Ovary (tissue), 9 donors: ENCODE measurements around the gene AGMO. TPM values are rescaled to one million over a fixed set of nuclear protein-coding genes. Genes with fewer than 3 reads are reported as not detected.

Source experiments
- DNase-seq, 5 donors: peaks; one replicate each; pipeline ENCODE4 v3.0.0-alpha.2; 2019 to 2020
- H3K27ac ChIP-seq, 2 donors: fragments of 200-600 bp; one replicate each; pipeline versions ENCODE4 v1.5.1 to v1.8.0; 2019 to 2022
- H3K27me3 ChIP-seq: fragments of 200-600 bp; one replicate; pipeline ENCODE4 v1.8.0; 2022
- H3K36me3 ChIP-seq: fragments of 200-600 bp; sonication (generic); one replicate; pipeline ENCODE4 v1.5.1; 2019
- H3K4me1 ChIP-seq: one replicate; pipeline ENCODE4 v1.8.1; 2013; ENCODE audit warnings: mild to moderate bottlenecking, moderate library complexity; ENCODE audit not compliant: insufficient read depth
- H3K4me3 ChIP-seq: fragments of 200-600 bp; sonication (generic); one replicate; pipeline ENCODE4 v1.5.1; 2017
- H3K9me3 ChIP-seq, 2 donors: fragments of 200-600 bp in 1 of 2; sonication (generic) in 1 of 2; one replicate each; pipeline versions ENCODE4 v1.5.1 to v1.8.1; 2013 to 2019; ENCODE audit warnings: mild to moderate bottlenecking in 1 of 2, moderate library complexity in 1 of 2
- EP300 ChIP-seq: sonication (generic); formaldehyde crosslinking; IDR thresholded peaks from one replicate; pipeline ENCODE4 v1.6.1; 2017; ENCODE audit warnings: antibody characterized with exemption
- POLR2A ChIP-seq: fragments of 450-650 bp; IDR thresholded peaks from one replicate; pipeline ENCODE4 v1.6.1; 2017; ENCODE audit warnings: antibody characterized with exemption, mild to moderate bottlenecking, moderate library complexity
- WGBS, 3 donors: extraction: QIAGEN DNeasy Blood & Tissue Kit in 1 of 3; methylation state at CpG; one replicate each; pipeline versions ENCODE4 v1.1.5 to v1.1.7; 2013 to 2017; 5-methylcytosine and 5-hydroxymethylcytosine counted together
- intact Hi-C, 4 donors: fragments of 100-400 bp; cut with DNase I; formaldehyde crosslinking; loops; one replicate each; pipeline versions ENCODE4 v1.11.0 to v1.15.1; 2022 to 2023
- polyA plus RNA-seq, 2 donors: library from polyadenylated mRNA; stranded (reverse); fragments of 200-250 nt in 1 of 2; fragments of 350-450 nt in 1 of 2; fragmentation: Illumina TruSeq in 1 of 2; extraction: RNeasy Lipid Tissue Mini Kit (QIAGEN cat#74804) in 1 of 2; gene quantifications; one replicate each; pipeline ENCODE4 v1.2.3, GENCODE V29; 2013 to 2014
- total RNA-seq, 7 donors: library from RNA; depleted of rRNA in 2 of 7; stranded (reverse); fragments of >200 nt in 2 of 7; fragmentation: NEBNext Ultra II Directional in 3 of 7; extraction: Animal tissue kit (Norgen Biotek cat#: 25700) in 3 of 7; gene quantifications; one replicate each; pipeline versions ENCODE4 v1.1.0 to v1.2.4, GENCODE V29; 2016 to 2023
- TF ChIP-seq, protein P1 (sequence below), 3 donors: fragments of 450-650 bp in 2 of 3; fragments of 200-600 bp in 1 of 3; IDR thresholded peaks; one replicate each; pipeline versions ENCODE4 v1.5.1 to v1.8.0; 2016 to 2022; ENCODE audit warnings: antibody characterized with exemption in 3 of 3, mild to moderate bottlenecking in 1 of 3
- donor health status: DM: no; HTN: no; CAD: no; lungs with moderate emphysema.
- donor health status: DM: no; HTN: no; CAD: no.
- donor health status: Bipolar disorder and iron deficiency.
- donor health status: DM: yes; HTN: yes; CAD: no.
- donor health status: DM: no; HTN: no; CAD: no.
- donor health status: DM: yes; HTN: yes; CAD: no.

The AGMO gene
- total and polyA plus RNA-seq, 9 donors = 0.15 to 0.44 (median 0.33) TPM; not detected in 4

DNA sequence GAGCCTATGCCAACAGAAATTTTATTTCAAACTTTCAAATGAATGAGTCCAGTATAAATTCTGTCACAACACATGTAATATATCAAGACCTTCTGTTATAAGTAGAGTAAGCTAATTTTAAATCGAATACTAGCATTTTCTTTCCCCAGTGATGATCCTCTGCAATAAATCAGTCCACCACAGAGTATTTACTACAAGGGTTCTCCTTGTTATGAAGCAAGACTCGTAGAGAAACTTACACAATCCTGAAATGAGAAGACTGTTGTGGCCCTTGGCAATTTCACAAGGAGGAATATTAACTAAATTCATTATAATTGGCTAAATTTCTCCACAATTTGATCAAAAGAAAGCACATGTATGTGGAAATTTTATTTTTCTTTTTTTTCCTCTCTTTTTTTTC, 346.8 kb downstream of the AGMO start:
- Histone ChIP-seq H3K4me1 (no peaks in the 10 kb centered on the region), H3K36me3 (no peaks in the 10 kb centered on the region), H3K27ac (no peak overlapping the region), H3K9me3 (no peaks in the 10 kb centered on the region), H3K27me3 (no peaks in the 10 kb centered on the region), H3K4me3 (no peak overlapping the region)
- intact Hi-C loops = no loop called here
- TF ChIP-seq POLR2A = no peak
- no peak for TF ChIP-seq EP300
- TF ChIP-seq, protein P1, sequence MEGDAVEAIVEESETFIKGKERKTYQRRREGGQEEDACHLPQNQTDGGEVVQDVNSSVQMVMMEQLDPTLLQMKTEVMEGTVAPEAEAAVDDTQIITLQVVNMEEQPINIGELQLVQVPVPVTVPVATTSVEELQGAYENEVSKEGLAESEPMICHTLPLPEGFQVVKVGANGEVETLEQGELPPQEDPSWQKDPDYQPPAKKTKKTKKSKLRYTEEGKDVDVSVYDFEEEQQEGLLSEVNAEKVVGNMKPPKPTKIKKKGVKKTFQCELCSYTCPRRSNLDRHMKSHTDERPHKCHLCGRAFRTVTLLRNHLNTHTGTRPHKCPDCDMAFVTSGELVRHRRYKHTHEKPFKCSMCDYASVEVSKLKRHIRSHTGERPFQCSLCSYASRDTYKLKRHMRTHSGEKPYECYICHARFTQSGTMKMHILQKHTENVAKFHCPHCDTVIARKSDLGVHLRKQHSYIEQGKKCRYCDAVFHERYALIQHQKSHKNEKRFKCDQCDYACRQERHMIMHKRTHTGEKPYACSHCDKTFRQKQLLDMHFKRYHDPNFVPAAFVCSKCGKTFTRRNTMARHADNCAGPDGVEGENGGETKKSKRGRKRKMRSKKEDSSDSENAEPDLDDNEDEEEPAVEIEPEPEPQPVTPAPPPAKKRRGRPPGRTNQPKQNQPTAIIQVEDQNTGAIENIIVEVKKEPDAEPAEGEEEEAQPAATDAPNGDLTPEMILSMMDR (IDR thresholded peaks at IDR 0.05) = no peak
- 66 to 80% (median 76%) methylated on average over 2 of the region's 2 CpGs for WGBS, 3 donors
- DNase-seq = no peak

DNA sequence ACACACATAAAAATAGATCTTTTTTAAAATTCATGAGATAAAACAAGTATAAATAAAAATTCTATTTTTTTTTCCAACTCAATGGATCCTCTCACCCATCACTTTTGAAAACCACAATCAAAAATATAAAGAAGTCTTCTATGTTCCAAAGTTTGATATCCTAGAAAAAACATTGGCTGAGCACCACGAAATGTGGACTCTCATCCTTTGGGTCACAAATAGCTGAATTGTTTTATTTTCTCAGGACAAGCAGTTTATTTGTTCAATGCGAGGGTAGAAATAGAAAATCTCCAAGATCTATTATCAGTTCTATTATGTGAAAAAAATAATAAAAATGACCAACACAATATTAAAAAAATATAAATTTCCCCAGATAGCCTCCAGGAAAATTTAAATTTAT, 348.7 kb downstream of the AGMO start:
- H3K9me3 ChIP-seq = no peaks in the 10 kb centered on the region
- 86 to 91% (median 87%) methylated on average over 2 of the region's 2 CpGs for WGBS, 3 donors
- no peak overlapping the region for H3K4me3 ChIP-seq
- no peaks in the 10 kb centered on the region for H3K4me1 ChIP-seq
- H3K36me3 ChIP-seq = no peaks in the 10 kb centered on the region
- no peak for DNase-seq
- intact Hi-C loops = no loop called here
- H3K27ac ChIP-seq = no peak overlapping the region
- H3K27me3 ChIP-seq = no peaks in the 10 kb centered on the region
- TF ChIP-seq, protein P1 (IDR thresholded peaks at IDR 0.05) = no peak
- TF ChIP-seq POLR2A (no peak), EP300 (no peak)

DNA sequence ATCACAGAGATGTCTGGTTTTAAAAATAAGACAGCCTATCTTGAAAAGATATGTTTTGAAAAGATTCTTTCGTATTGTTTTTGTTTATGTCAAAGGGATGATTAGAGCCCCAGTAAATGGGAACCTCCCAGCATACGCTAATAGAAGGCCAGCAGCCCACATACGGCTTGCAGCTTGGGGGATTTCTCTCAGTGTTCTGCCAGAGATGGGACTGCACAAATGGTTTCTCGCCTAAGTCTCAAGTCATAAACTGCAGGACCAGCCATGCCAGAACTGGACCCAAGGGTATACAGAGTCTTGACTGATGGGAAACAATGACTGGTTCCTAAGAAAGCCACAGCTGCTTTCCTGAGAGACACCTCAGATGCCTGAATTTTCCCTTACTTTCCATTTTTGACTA, 352.4 kb downstream of the AGMO start:
- WGBS, 3 donors = 6 to 40% (median 9%) methylated on average over 4 of the region's 4 CpGs
- H3K4me1 ChIP-seq = no peaks in the 10 kb centered on the region
- no peak overlapping the region for H3K27ac ChIP-seq
- intact Hi-C loops = no loop called here
- H3K9me3 ChIP-seq = no peaks in the 10 kb centered on the region
- H3K36me3 ChIP-seq = no peaks in the 10 kb centered on the region
- TF ChIP-seq POLR2A = no peak
- TF ChIP-seq, protein P1 (IDR thresholded peaks at IDR 0.05) = no peak
- no peak for TF ChIP-seq EP300
- H3K27me3 ChIP-seq = no peaks in the 10 kb centered on the region
- no peak for DNase-seq
- no peak overlapping the region for H3K4me3 ChIP-seq

DNA sequence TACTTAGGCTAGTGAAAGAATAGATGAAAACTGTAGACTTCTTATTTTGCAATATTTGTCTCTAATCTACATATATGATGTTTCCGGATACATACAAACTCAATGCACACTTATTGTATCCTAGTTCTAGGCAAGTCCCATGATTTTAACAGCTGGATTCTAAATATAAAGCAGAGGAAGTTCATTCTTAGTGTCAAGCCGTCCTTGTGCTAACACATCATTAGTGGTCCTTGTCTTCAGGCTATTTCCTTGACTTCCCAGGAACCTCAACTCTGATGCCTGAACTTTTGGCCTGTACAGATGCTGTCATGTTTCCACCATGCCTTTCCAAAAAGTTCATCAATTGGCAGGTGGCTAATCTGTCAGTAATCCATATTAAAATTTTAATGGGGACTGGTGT, 357.4 kb downstream of the AGMO start:
- no peaks in the 10 kb centered on the region for H3K36me3 ChIP-seq
- no peaks in the 10 kb centered on the region for H3K4me1 ChIP-seq
- H3K27ac ChIP-seq = no peak overlapping the region
- no peak for TF ChIP-seq EP300
- TF ChIP-seq, protein P1 (IDR thresholded peaks at IDR 0.05) = no peak
- TF ChIP-seq POLR2A = no peak
- H3K27me3 ChIP-seq = no peaks in the 10 kb centered on the region
- intact Hi-C loops = no loop called here
- no peak overlapping the region for H3K4me3 ChIP-seq
- WGBS, 3 donors = 69 to 91% (median 84%) methylated on average over 2 of the region's 2 CpGs
- no peak for DNase-seq
- no peaks in the 10 kb centered on the region for H3K9me3 ChIP-seq

DNA sequence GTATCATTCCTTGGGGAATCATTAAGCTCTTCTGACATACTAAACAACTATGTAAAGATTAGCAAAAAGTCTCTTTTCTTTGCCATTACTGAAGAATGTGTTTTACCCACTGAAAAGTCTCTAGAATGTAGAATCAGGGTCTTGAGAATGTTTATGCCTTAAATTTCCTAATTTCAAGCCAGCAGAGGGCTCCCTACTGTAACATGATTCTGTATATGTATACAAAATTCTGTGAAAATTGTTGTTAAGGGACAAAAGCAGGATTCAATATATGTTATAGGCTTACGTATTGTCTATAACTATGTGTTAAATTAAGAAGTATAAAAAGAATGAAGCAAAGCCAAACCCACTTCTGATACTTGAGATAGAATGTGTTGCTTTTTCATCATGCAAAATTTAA, 362.3 kb downstream of the AGMO start:
- H3K27ac ChIP-seq = no peak overlapping the region
- intact Hi-C loops = no loop called here
- H3K27me3 ChIP-seq = no peaks in the 10 kb centered on the region
- DNase-seq = no peak
- no peaks in the 10 kb centered on the region for H3K36me3 ChIP-seq
- no peak overlapping the region for H3K4me3 ChIP-seq
- H3K4me1 ChIP-seq = no peaks in the 10 kb centered on the region
- no peak for TF ChIP-seq EP300
- TF ChIP-seq, protein P1 (IDR thresholded peaks at IDR 0.05) = no peak
- no peak for TF ChIP-seq POLR2A
- H3K9me3 ChIP-seq = no peaks in the 10 kb centered on the region
- 41 to 48% (median 47%) methylated on average over 1 of the region's 1 CpG for WGBS, 3 donors
